PC-3 (cell line): ENCODE results near the gene NLRP12. TPM values are rescaled to one million over a fixed set of nuclear protein-coding genes. Genes with fewer than 3 reads are reported as not detected.

Experiments used
- ATAC-seq: fragments of 200-7000 bp; cut with Tn5 transposase; 2 replicates; pipeline ENCODE4 v1.9.1; 2020; ENCODE audit warnings: mild to moderate bottlenecking, moderate library complexity
- BruUV-seq: library from RNA; stranded (reverse); fragments of 400-500 nt; replicated peaks from 2 replicates; lab custom pipeline; 2021; lab: Mats Ljungman, UMichigan
- CTCF ChIA-PET: fragments of 300-600 bp; sonication (Branson Sonifier 250); formaldehyde crosslinking; loops from one replicate; lab custom pipeline; 2022; ENCODE audit warnings: antibody characterized with exemption; lab: Charles Lee
- POLR2A ChIA-PET: fragments of 300-600 bp; sonication (Branson Sonifier 250); formaldehyde crosslinking; loops from one replicate; lab custom pipeline; 2022; ENCODE audit warnings: antibody characterized with exemption; ENCODE audit not compliant: unreplicated experiment; lab: Charles Lee
- DNase-seq: peaks from one replicate; pipeline ENCODE4 v3.0.0-alpha.2; 2015
- H2AFZ ChIP-seq: fragments of 300-600 bp; sonication (generic); 2 replicates; pipeline ENCODE4 v1.6.0; 2016; ENCODE audit warnings: antibody characterized with exemption, low read length
- H3F3A ChIP-seq: fragments of 300-600 bp; sonication (generic); one replicate; pipeline ENCODE4 v1.6.0; 2017; ENCODE audit warnings: antibody characterized with exemption, low read length, control low read depth, mild to moderate bottlenecking; ENCODE audit not compliant: unreplicated experiment
- H3K27ac ChIP-seq: fragments of 300-600 bp; sonication (generic); 2 replicates; pipeline ENCODE4 v1.5.1; 2016; ENCODE audit warnings: mild to moderate bottlenecking, low read length
- H3K27me3 ChIP-seq: fragments of 300-600 bp; sonication (generic); 2 replicates; pipeline ENCODE4 v1.6.1; 2016; ENCODE audit warnings: low read length, mixed read lengths
- H3K36me3 ChIP-seq: fragments of 300-600 bp; sonication (generic); 2 replicates; pipeline ENCODE4 v1.6.1; 2016; ENCODE audit warnings: low read depth, mixed run types, low read length, mixed read lengths
- H3K4me1 ChIP-seq: fragments of 300-600 bp; sonication (generic); 2 replicates; pipeline ENCODE4 v1.5.1; 2016; ENCODE audit warnings: low read length; ENCODE audit not compliant: insufficient read depth
- H3K4me2 ChIP-seq: fragments of 300-600 bp; sonication (generic); 2 replicates; pipeline ENCODE4 v1.6.0; 2016; ENCODE audit warnings: low read length
- H3K4me3 ChIP-seq: fragments of 300-600 bp; sonication (generic); 2 replicates; pipeline ENCODE4 v1.5.1; 2016; ENCODE audit warnings: mild to moderate bottlenecking, low read length, mixed read lengths
- H3K79me2 ChIP-seq: fragments of 300-600 bp; sonication (generic); 2 replicates; pipeline ENCODE4 v1.6.1; 2017; ENCODE audit warnings: low read length, mixed read lengths
- H3K9ac ChIP-seq: fragments of 300-600 bp; sonication (generic); 2 replicates; pipeline ENCODE4 v1.6.0; 2016; ENCODE audit warnings: mild to moderate bottlenecking, low read length
- H3K9me2 ChIP-seq: fragments of 300-600 bp; sonication (generic); replicated peaks from 2 replicates; pipeline ENCODE4 v1.6.1; 2016; ENCODE audit warnings: mixed run types, low read length, mixed read lengths
- H3K9me3 ChIP-seq: fragments of 300-600 bp; sonication (generic); 2 replicates; pipeline ENCODE4 v1.6.1; 2016; ENCODE audit warnings: low read length, mixed read lengths
- H4K20me1 ChIP-seq: fragments of 300-600 bp; sonication (generic); 2 replicates; pipeline ENCODE4 v1.6.1; 2016; ENCODE audit warnings: low read length, mixed read lengths
- EZH2 ChIP-seq: fragments of 300-600 bp; sonication (generic); IDR thresholded peaks from one replicate; pipeline ENCODE4 v1.6.1; 2017; ENCODE audit warnings: antibody characterized with exemption, mild to moderate bottlenecking, low read length; ENCODE audit not compliant: unreplicated experiment
- EZH2phosphoT487 ChIP-seq: fragments of 300-600 bp; sonication (generic); IDR thresholded peaks from 2 replicates; pipeline ENCODE4 v1.6.1; 2018; ENCODE audit warnings: mild to moderate bottlenecking, antibody characterized with exemption, low read length, borderline replicate concordance
- intact Hi-C: fragments of 100-400 bp; cut with micrococcal nuclease; formaldehyde crosslinking; loops from 2 replicates; pipeline ENCODE4 v1.9.0; 2023
- total RNA-seq: library from RNA; depleted of rRNA; stranded (reverse); fragments of >200 nt; gene quantifications from 2 replicates; pipeline ENCODE4 v1.2.3, GENCODE V29; 2014
- TF ChIP-seq, protein P1 (sequence below): fragments of 300-600 bp; sonication (generic); conservative IDR thresholded peaks from 2 replicates; pipeline ENCODE4 v1.5.1; 2017; ENCODE audit warnings: antibody characterized with exemption, low read depth, mild to moderate bottlenecking, low read length

NLRP12 gene
- total RNA-seq, 1 experiment from 2014 or later: not detected

- peak; percentile 91 for ATAC-seq
- Histone ChIP-seq H3K9me2 (no peaks in the 10 kb centered on the region), H3K27ac (no peak overlapping the region), H3K9ac (no peak overlapping the region), H3K4me2 (no peak overlapping the region), H3K27me3 (no peaks in the 10 kb centered on the region), H3K4me3 (no peak overlapping the region), H3K4me1 (no peaks in the 10 kb centered on the region), H2AFZ (no peak overlapping the region), H3K36me3 (no peaks in the 10 kb centered on the region), H3F3A (no peaks in the 10 kb centered on the region), H3K9me3 (no peaks in the 10 kb centered on the region), H4K20me1 (no peaks in the 10 kb centered on the region), H3K79me2 (no peaks in the 10 kb centered on the region)
- intact Hi-C loops: loop anchor here (1.0 to 10.0 kb wide), 4 partner anchors 32 to 426 kb away; no protein-coding TSS in a partner anchor
- POLR2A ChIA-PET: no interaction called here
- DNase-seq: peak; percentile 76
- no TSS peak for BruUV-seq
- no peak for TF ChIP-seq EZH2
- TF ChIP-seq, protein P1, sequence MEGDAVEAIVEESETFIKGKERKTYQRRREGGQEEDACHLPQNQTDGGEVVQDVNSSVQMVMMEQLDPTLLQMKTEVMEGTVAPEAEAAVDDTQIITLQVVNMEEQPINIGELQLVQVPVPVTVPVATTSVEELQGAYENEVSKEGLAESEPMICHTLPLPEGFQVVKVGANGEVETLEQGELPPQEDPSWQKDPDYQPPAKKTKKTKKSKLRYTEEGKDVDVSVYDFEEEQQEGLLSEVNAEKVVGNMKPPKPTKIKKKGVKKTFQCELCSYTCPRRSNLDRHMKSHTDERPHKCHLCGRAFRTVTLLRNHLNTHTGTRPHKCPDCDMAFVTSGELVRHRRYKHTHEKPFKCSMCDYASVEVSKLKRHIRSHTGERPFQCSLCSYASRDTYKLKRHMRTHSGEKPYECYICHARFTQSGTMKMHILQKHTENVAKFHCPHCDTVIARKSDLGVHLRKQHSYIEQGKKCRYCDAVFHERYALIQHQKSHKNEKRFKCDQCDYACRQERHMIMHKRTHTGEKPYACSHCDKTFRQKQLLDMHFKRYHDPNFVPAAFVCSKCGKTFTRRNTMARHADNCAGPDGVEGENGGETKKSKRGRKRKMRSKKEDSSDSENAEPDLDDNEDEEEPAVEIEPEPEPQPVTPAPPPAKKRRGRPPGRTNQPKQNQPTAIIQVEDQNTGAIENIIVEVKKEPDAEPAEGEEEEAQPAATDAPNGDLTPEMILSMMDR: peak; percentile 87
- CTCF ChIA-PET: interaction anchor here (1.0 to 2.3 kb wide), 3 partner anchors 16 to 227 kb away, joined by 3 to 17 read pairs (median 14); no protein-coding TSS in a partner anchor
Observed at GRCh38 chr19:53808710-53809125, 15.4 kb downstream of the NLRP12 start.

DNA sequence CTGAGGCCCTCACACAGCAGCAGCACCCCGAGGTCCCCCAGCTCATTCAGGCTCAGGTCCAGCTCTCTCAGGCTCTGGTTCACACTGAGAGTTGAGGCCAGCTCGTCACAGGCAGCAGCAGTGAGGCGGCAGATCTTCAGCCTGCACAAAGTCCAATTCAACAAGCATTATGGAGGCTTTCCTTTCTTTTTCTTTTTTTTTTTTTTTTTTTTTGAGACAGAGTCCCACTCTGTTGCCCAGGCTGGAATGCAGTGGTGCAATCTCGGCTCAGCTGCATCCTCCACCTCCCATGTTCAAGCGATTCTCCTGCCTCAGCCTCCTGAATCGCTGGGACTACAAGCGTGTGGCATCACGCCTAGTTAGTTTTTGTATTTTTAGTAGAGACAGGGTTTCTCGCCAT lies 22.9 kb downstream of the NLRP12 start:
- BruUV-seq: no TSS peak
- POLR2A ChIA-PET: no interaction called here
- no peak for ATAC-seq
- no peaks in the 10 kb centered on the region for H4K20me1 ChIP-seq
- H3K9ac ChIP-seq: no peak overlapping the region
- CTCF ChIA-PET: interaction anchor here (0.6 kb wide), 2 partner anchors 8 to 229 kb away, joined by 4 read pairs; no protein-coding TSS in a partner anchor
- no peaks in the 10 kb centered on the region for H3K9me2 ChIP-seq
- intact Hi-C loops: loop anchor here (10.0 kb wide), 2 partner anchors 294 to 434 kb away; no protein-coding TSS in a partner anchor
- H3K4me3 ChIP-seq: no peak overlapping the region
- no peaks in the 10 kb centered on the region for H3K36me3 ChIP-seq
- no peaks in the 10 kb centered on the region for H3K79me2 ChIP-seq
- H2AFZ ChIP-seq: no peak overlapping the region
- no peaks in the 10 kb centered on the region for H3K27me3 ChIP-seq
- TF ChIP-seq, protein P1: no peak
- TF ChIP-seq EZH2 (no peak), EZH2phosphoT487 (no peak)
- no peaks in the 10 kb centered on the region for H3F3A ChIP-seq
- no peaks in the 10 kb centered on the region for H3K4me1 ChIP-seq
- H3K4me2 ChIP-seq: no peak overlapping the region
- H3K9me3 ChIP-seq: no peaks in the 10 kb centered on the region
- no peak for DNase-seq
- H3K27ac ChIP-seq: no peak overlapping the region

DNA sequence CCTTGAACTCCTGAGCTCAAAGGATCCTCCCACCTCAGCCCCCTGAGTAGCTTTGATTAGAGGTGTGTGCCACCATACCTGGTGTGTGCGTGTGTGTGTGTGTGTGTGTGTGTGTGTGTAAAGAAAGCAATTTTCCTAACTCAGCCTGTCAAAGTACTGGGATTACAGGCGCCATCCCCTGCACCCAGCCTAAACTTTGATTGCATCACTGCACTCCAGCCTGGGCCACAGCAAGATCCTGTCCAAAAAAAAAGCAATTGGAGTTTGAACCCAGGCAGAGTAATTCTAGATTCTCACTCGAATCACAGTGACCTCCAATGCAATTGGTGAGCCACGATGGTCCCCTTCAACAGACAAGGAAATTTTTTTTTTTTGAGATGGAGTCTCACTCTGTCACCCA lies 29.1 kb downstream of the NLRP12 start:
- Histone ChIP-seq H4K20me1 (no peaks in the 10 kb centered on the region), H2AFZ (no peak overlapping the region), H3K4me1 (no peaks in the 10 kb centered on the region), H3K9ac (no peak overlapping the region), H3K9me3 (no peaks in the 10 kb centered on the region), H3K4me3 (no peak overlapping the region), H3K27ac (no peak overlapping the region), H3K4me2 (no peak overlapping the region), H3F3A (no peaks in the 10 kb centered on the region), H3K27me3 (no peaks in the 10 kb centered on the region), H3K36me3 (no peaks in the 10 kb centered on the region), H3K79me2 (no peaks in the 10 kb centered on the region), H3K9me2 (no peaks in the 10 kb centered on the region)
- no peak for ATAC-seq
- BruUV-seq: no TSS peak
- DNase-seq: no peak
- ChIA-PET POLR2A (no interaction called here), CTCF (no interaction called here)
- TF ChIP-seq EZH2 (no peak), EZH2phosphoT487 (no peak)
- TF ChIP-seq, protein P1: no peak
- intact Hi-C loops: no loop called here
